ENCODE results near the gene HMGA1. TPM values are rescaled to one million over a fixed set of nuclear protein-coding genes. Genes with fewer than 3 reads are reported as not detected.

HMGA1 gene
- total RNA-seq, 1 donor from 2014 or later = 17.4 TPM

DNA sequence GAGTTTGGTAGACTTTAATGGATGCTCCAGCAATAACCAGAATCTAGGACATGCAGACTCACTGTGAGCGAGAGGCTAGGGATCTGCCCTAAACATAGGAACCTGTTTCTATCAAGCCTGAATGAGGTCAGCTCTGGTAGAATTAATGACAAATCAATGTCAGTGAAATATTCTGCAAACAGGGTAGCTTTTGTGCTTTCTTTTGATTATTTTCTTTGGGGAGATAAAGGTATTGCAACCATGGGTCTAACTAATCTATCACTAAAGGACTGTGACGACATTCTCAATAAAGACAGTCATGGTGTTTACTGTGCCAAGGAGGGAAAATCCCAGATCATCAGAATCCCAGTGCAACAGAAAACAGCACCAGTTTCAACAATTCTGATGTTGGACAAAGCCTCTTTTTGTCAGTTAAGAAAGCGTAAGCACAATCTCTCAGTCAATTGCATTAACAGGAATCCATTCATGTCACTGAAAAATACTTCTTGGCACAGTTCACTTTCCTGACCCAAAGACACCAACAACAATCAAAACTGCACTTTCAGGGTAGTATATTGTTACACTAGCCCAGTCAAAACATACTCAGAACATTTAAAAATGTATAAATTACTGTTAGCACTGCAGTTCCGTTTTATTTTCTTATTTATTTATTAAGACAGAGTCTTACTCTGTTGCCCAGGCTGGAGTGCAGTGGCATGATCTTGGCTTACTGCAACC is 48.9 kb downstream of the HMGA1 start:
- DNase-seq (ENCODE audit: low spot score) = no peak

DNA sequence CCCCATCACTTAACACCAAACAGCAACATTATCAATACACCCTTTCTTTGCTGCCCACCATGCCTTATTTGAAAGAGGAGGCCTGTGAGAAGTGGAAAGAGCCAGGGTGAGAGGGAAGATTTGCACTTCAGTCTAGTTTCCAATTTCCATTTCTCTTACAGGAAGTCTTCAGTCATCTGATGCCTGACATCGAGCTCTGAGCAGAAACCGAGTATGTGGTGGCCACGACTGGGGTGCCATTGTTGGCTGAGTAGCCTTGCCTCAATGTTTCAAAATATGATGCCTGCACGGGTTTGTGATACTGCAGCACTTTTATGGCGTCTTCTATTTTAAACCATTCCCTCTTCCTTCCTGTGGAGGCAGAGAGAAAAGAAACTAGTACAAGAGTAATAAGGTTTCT is 51.9 kb downstream of the HMGA1 start:
- DNase-seq (ENCODE audit: low spot score) = no peak
- no peak for ATAC-seq

More for the DNA sequence above, 48.9 kb downstream of the HMGA1 start:
- no peak for ATAC-seq

DNA sequence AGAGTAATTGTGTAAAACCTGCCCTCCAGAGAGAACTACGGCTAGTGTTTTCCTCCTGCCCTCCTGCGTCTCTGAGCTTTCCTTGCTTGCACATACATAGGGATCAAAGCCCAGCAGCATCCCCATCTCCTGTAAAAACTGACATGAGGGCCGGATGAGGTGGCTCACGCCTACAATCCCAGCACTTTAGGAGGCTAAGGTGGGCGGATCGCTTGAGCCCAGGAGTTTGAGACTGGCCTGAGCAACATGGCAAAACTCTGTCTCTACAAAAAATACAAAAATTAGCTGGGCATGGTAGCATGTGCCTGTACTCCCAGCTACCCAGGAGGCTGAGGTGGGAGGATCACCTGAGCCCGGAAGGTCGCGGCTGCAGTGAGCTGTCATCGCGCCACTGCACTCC is 52.5 kb downstream of the HMGA1 start:
- no peak for DNase-seq (ENCODE audit: low spot score)
- ATAC-seq = no peak

DNA sequence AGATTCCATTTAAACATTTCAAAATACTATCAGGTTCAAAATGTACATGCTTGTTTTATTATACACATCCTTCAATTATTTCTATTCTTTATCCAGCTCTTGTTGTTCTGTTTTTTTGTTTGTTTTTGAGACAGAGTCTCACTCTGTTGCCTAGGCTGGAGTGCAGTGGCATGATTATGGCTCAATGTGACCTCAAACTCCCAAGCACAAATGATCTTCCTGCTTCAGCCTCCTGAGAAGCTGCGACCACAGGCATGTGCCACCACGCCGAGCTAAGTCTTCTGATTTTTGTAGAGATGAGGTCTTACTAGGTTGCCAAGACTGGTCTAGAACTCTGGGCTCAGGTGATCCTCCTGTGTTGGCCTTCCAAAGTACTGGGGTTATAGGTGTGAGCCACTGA is 56.3 kb downstream of the HMGA1 start:
- no peak for ATAC-seq
- DNase-seq (ENCODE audit: low spot score) = no peak

DNA sequence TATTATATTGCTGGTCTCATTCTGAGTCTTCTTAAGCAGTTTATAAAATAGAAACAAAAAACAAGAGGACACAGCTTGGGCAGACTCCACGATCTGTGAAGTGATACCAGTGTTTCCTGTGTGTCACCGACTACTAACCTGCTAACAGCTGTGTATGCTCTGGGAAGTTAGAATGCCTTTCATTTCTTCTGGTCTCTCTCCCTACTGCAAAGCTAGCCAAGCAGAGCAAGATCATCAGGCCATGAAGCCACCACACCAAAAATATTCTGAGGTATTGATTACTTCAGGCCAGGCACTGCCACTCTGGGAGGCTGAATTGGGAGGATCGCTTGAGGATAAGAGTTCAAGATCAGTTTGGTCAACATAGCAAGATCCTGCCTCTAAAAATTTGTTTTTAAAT is 59.0 kb downstream of the HMGA1 start:
- ATAC-seq (no peak), DNase-seq (ENCODE audit: low spot score) (no peak)

Other genes starting within 250 kb of the HMGA1 start
- gene GRM4, start 90.8 kb upstream of the HMGA1 start, total RNA-seq = not detected
- 6.4 TPM for gene SMIM29, start 12.1 kb downstream of the HMGA1 start, total RNA-seq
- 16.6 TPM for gene NUDT3, start 155.8 kb downstream of the HMGA1 start, total RNA-seq
- 346 TPM for gene RPS10, start 189.2 kb downstream of the HMGA1 start, total RNA-seq
- gene PACSIN1, start 229.2 kb downstream of the HMGA1 start, total RNA-seq = not detected

Data from left lobe of liver (tissue), 2 donors.